Astrocyte (in vitro differentiated cells and primary cell): ENCODE results near the gene DHX8. TPM values are rescaled to one million over a fixed set of nuclear protein-coding genes. Genes with fewer than 3 reads are reported as not detected.
A peak's percentile ranks its signal among the peaks of the same experiment; 100 is the strongest.

Experiments used
- DNase-seq: peaks from one replicate; pipeline ENCODE4 v3.0.0-alpha.2; 2010; ENCODE audit warnings: low read depth
- FAIRE-seq: peaks from 2 replicates; lab custom pipeline; 2011; peaks lifted over from hg19 to GRCh38; lab: Jason Lieb, UNC
- H2AFZ ChIP-seq: 2 replicates; pipeline ENCODE4 v1.6.0; 2012; ENCODE audit warnings: low read depth, low read length, inconsistent platforms
- H3K27ac ChIP-seq: 2 replicates; pipeline ENCODE4 v1.5.1; 2011; ENCODE audit warnings: low read depth, low read length, inconsistent platforms
- H3K27me3 ChIP-seq: 2 replicates; pipeline ENCODE4 v1.6.0; 2011; ENCODE audit warnings: low read length, inconsistent platforms; ENCODE audit not compliant: insufficient read depth
- H3K36me3 ChIP-seq: 2 replicates; pipeline ENCODE4 v1.5.1; 2011; ENCODE audit warnings: low read length, inconsistent platforms; ENCODE audit not compliant: insufficient read depth
- H3K4me1 ChIP-seq: 2 replicates; pipeline ENCODE4 v1.5.1; 2011; ENCODE audit warnings: low read length, inconsistent platforms; ENCODE audit not compliant: insufficient read depth
- H3K4me2 ChIP-seq: 2 replicates; pipeline ENCODE4 v1.6.0; 2012; ENCODE audit warnings: low read length, inconsistent platforms
- H3K4me3 ChIP-seq: 2 replicates; pipeline ENCODE4 v1.5.1; 2011; ENCODE audit warnings: low read depth, mild to moderate bottlenecking, low read length, inconsistent platforms; ENCODE audit not compliant: insufficient read depth
- H3K79me2 ChIP-seq: 2 replicates; pipeline ENCODE4 v1.6.0; 2012; ENCODE audit warnings: mild to moderate bottlenecking, low read length, inconsistent platforms; ENCODE audit not compliant: insufficient read depth
- H3K9ac ChIP-seq: 2 replicates; pipeline ENCODE4 v1.6.0; 2012; ENCODE audit warnings: mild to moderate bottlenecking, low read length, inconsistent platforms
- H3K9me3 ChIP-seq: 2 replicates; pipeline ENCODE4 v1.5.1; 2012; ENCODE audit warnings: low read depth, mild to moderate bottlenecking, low read length, inconsistent platforms; ENCODE audit not compliant: insufficient read depth
- H4K20me1 ChIP-seq: 2 replicates; pipeline ENCODE4 v1.6.0; 2012; ENCODE audit warnings: low read length, inconsistent platforms; ENCODE audit not compliant: insufficient read depth
- H3K27ac Mint-ChIP-seq: one replicate; pipeline ENCODE4 v1.8.0; 2021; ENCODE audit warnings: mild to moderate bottlenecking, mixed read lengths; ENCODE audit not compliant: unreplicated experiment
- H3K27me3 Mint-ChIP-seq: one replicate; pipeline ENCODE4 v1.8.0; 2021; ENCODE audit warnings: low read depth, mixed read lengths; ENCODE audit not compliant: unreplicated experiment
- H3K36me3 Mint-ChIP-seq: one replicate; pipeline ENCODE4 v1.8.0; 2021; ENCODE audit warnings: low read depth, mixed read lengths; ENCODE audit not compliant: unreplicated experiment
- H3K4me1 Mint-ChIP-seq: one replicate; pipeline ENCODE4 v1.8.0; 2021; ENCODE audit warnings: low read depth, mixed read lengths; ENCODE audit not compliant: unreplicated experiment
- H3K4me3 Mint-ChIP-seq: one replicate; pipeline ENCODE4 v1.8.0; 2021; ENCODE audit warnings: mild to moderate bottlenecking, moderate library complexity, mixed read lengths; ENCODE audit not compliant: unreplicated experiment
- H3K9me3 Mint-ChIP-seq: one replicate; pipeline ENCODE4 v1.8.0; 2021; ENCODE audit warnings: mild to moderate bottlenecking, mixed read lengths; ENCODE audit not compliant: unreplicated experiment
- EZH2 ChIP-seq: IDR thresholded peaks from 2 replicates; pipeline ENCODE4 v1.6.1; 2012; ENCODE audit warnings: mild to moderate bottlenecking, low read length, inconsistent platforms; ENCODE audit not compliant: insufficient read depth
- total RNA-seq: library from RNA; stranded (reverse); gene quantifications from 2 replicates; pipeline ENCODE4 v1.2.1, GENCODE V29; 2021
- TF ChIP-seq, protein P1 (sequence below): IDR thresholded peaks from 2 replicates; pipeline ENCODE4 v1.5.1; 2011; ENCODE audit warnings: low read depth, mild to moderate bottlenecking, inconsistent platforms, low read length, moderate library complexity; ENCODE audit not compliant: insufficient read depth

Gene DHX8
- total RNA-seq, 1 donor from 2014 or later = 48.5 TPM

- Mint-ChIP-seq H3K27me3 (no peaks in the 10 kb centered on the region), H3K4me3 (no peak overlapping the region), H3K4me1 (peaks cover 26% of the 10 kb centered on the region), H3K27ac (no peak overlapping the region), H3K36me3 (peaks cover 2% of the 10 kb centered on the region), H3K9me3 (no peaks in the 10 kb centered on the region)
- no peak overlapping the region for H3K4me3 ChIP-seq
- no peaks in the 10 kb centered on the region for H3K36me3 ChIP-seq
- H3K9ac ChIP-seq = no peak overlapping the region
- H3K4me1 ChIP-seq = peaks cover 27% of the 10 kb centered on the region
- TF ChIP-seq, protein P1, sequence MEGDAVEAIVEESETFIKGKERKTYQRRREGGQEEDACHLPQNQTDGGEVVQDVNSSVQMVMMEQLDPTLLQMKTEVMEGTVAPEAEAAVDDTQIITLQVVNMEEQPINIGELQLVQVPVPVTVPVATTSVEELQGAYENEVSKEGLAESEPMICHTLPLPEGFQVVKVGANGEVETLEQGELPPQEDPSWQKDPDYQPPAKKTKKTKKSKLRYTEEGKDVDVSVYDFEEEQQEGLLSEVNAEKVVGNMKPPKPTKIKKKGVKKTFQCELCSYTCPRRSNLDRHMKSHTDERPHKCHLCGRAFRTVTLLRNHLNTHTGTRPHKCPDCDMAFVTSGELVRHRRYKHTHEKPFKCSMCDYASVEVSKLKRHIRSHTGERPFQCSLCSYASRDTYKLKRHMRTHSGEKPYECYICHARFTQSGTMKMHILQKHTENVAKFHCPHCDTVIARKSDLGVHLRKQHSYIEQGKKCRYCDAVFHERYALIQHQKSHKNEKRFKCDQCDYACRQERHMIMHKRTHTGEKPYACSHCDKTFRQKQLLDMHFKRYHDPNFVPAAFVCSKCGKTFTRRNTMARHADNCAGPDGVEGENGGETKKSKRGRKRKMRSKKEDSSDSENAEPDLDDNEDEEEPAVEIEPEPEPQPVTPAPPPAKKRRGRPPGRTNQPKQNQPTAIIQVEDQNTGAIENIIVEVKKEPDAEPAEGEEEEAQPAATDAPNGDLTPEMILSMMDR = no peak
- no peak for TF ChIP-seq EZH2
- H4K20me1 ChIP-seq = no peaks in the 10 kb centered on the region
- no peaks in the 10 kb centered on the region for H3K27me3 ChIP-seq
- no peak overlapping the region for H3K4me2 ChIP-seq
- no peak overlapping the region for H3K27ac ChIP-seq
- no peak overlapping the region for H2AFZ ChIP-seq
- H3K79me2 ChIP-seq = no peaks in the 10 kb centered on the region
- DNase-seq (no peak), FAIRE-seq (no peak)
- H3K9me3 ChIP-seq = no peaks in the 10 kb centered on the region
Measured at GRCh38 chr17:43534909-43535308, 51.1 kb downstream of the DHX8 start.

- Histone ChIP-seq H3K4me3 (no peak overlapping the region), H3K4me1 (peaks cover 14% of the 10 kb centered on the region), H4K20me1 (no peaks in the 10 kb centered on the region), H3K4me2 (peak overlapping the region; percentile 68), H3K36me3 (no peaks in the 10 kb centered on the region), H3K9ac (no peak overlapping the region), H3K27ac (no peak overlapping the region), H3K79me2 (no peaks in the 10 kb centered on the region), H2AFZ (no peak overlapping the region), H3K27me3 (no peaks in the 10 kb centered on the region), H3K9me3 (no peaks in the 10 kb centered on the region)
- Mint-ChIP-seq H3K27ac (peak overlapping the region; percentile 77), H3K9me3 (no peaks in the 10 kb centered on the region), H3K36me3 (peaks cover 2% of the 10 kb centered on the region), H3K4me3 (peak overlapping the region; percentile 47), H3K27me3 (peaks cover 4% of the 10 kb centered on the region), H3K4me1 (peaks cover 19% of the 10 kb centered on the region)
- FAIRE-seq = no peak
- TF ChIP-seq EZH2 = no peak
- TF ChIP-seq, protein P1 = no peak
- DNase-seq = peak; percentile 28
Measured at GRCh38 chr17:43536236-43536992, 52.6 kb downstream of the DHX8 start.
